Measurements from ENCODE around the gene GPC6. TPM values are rescaled to one million over a fixed set of nuclear protein-coding genes. Genes with fewer than 3 reads are reported as not detected.

GPC6 gene
- total RNA-seq, 1 donor from 2014 or later, result not detected

GRCh38 chr13:93266681-93267080, 40.1 kb downstream of the GPC6 start:
- intact Hi-C loops (cut with micrococcal nuclease), result no loop called here

GRCh38 chr13:93268327-93269028, 41.9 kb downstream of the GPC6 start:
- intact Hi-C loops (cut with micrococcal nuclease), result no loop called here

GRCh38 chr13:93270769-93271742, 44.4 kb downstream of the GPC6 start:
- intact Hi-C loops (cut with micrococcal nuclease), result no loop called here

- intact Hi-C loops (cut with micrococcal nuclease), result loop anchor here (10.0 kb wide), 1 partner anchor 1085 kb away; no protein-coding TSS in a partner anchor
These were observed 53.4 kb downstream of the GPC6 start for GRCh38 chr13:93279982-93280381.

GRCh38 chr13:93280688-93281087, 54.1 kb downstream of the GPC6 start:
- intact Hi-C loops (cut with micrococcal nuclease), result loop anchor here (10.0 kb wide), 1 partner anchor 1084 kb away; no protein-coding TSS in a partner anchor

GRCh38 chr13:93283255-93283654, 56.6 kb downstream of the GPC6 start:
- intact Hi-C loops (cut with micrococcal nuclease), result loop anchor here (10.0 kb wide), 1 partner anchor 1082 kb away; no protein-coding TSS in a partner anchor

- intact Hi-C loops (cut with micrococcal nuclease), result loop anchor here (10.0 kb wide), 1 partner anchor 1081 kb away; no protein-coding TSS in a partner anchor
These were observed 57.5 kb downstream of the GPC6 start for GRCh38 chr13:93284064-93284463.

GRCh38 chr13:93286047-93286446, 59.4 kb downstream of the GPC6 start:
- intact Hi-C loops (cut with micrococcal nuclease), result loop anchor here (10.0 kb wide), 1 partner anchor 1079 kb away; no protein-coding TSS in a partner anchor

- intact Hi-C loops (cut with micrococcal nuclease), result loop anchor here (10.0 kb wide), 1 partner anchor 1076 kb away; no protein-coding TSS in a partner anchor
These were observed 62.4 kb downstream of the GPC6 start for GRCh38 chr13:93289053-93289452.

- intact Hi-C loops (cut with micrococcal nuclease), result loop anchor here (10.0 kb wide), 1 partner anchor 1075 kb away; no protein-coding TSS in a partner anchor
These were observed 63.2 kb downstream of the GPC6 start for GRCh38 chr13:93289842-93290241.

GRCh38 chr13:93290503-93290902, 63.9 kb downstream of the GPC6 start:
- intact Hi-C loops (cut with micrococcal nuclease), result no loop called here

GRCh38 chr13:93292366-93292765, 65.8 kb downstream of the GPC6 start:
- intact Hi-C loops (cut with micrococcal nuclease), result no loop called here

GRCh38 chr13:93293710-93294109, 67.1 kb downstream of the GPC6 start:
- intact Hi-C loops (cut with micrococcal nuclease), result no loop called here

GRCh38 chr13:93296584-93296983, 70.0 kb downstream of the GPC6 start:
- intact Hi-C loops (cut with micrococcal nuclease), result no loop called here

GRCh38 chr13:93298713-93299112, 72.1 kb downstream of the GPC6 start:
- intact Hi-C loops (cut with micrococcal nuclease), result no loop called here

GRCh38 chr13:93304134-93304533, 77.5 kb downstream of the GPC6 start:
- intact Hi-C loops (cut with micrococcal nuclease), result no loop called here

GRCh38 chr13:93304868-93305613, 78.4 kb downstream of the GPC6 start:
- intact Hi-C loops (cut with micrococcal nuclease), result no loop called here

GRCh38 chr13:93305886-93306285, 79.3 kb downstream of the GPC6 start:
- intact Hi-C loops (cut with micrococcal nuclease), result no loop called here

- intact Hi-C loops (cut with micrococcal nuclease), result no loop called here
These were observed 80.5 kb downstream of the GPC6 start for GRCh38 chr13:93307136-93307535.

GRCh38 chr13:93307651-93308050, 81.0 kb downstream of the GPC6 start:
- intact Hi-C loops (cut with micrococcal nuclease), result no loop called here

GRCh38 chr13:93309886-93310523, 83.4 kb downstream of the GPC6 start:
- intact Hi-C loops (cut with micrococcal nuclease), result no loop called here
